Spleen (tissue), 11 donors: ENCODE measurements around the gene TENM3. TPM values are rescaled to one million over a fixed set of nuclear protein-coding genes. Genes with fewer than 3 reads are reported as not detected.

ENCODE experiments used
- DNase-seq: peaks from one replicate; pipeline ENCODE4 v3.0.0-alpha.2; 2020
- H3K27ac ChIP-seq, 8 donors: fragments of 200-600 bp; sonication (generic) in 7 of 8; 1 replicate in 4 of 8; 2 replicates in 4 of 8; pipeline versions ENCODE4 v1.5.0 to v1.8.0; 2016 to 2021; ENCODE audit warnings: inconsistent platforms in 4 of 8, mild to moderate bottlenecking in 4 of 8, moderate library complexity in 1 of 8
- H3K27me3 ChIP-seq, 7 donors: fragments of 200-600 bp; sonication (generic) in 6 of 7; replicated peaks in 1 of 7; 1 replicate in 4 of 7; 2 replicates in 3 of 7; pipeline versions ENCODE4 v1.5.0 to v1.8.0; 2016 to 2021; ENCODE audit warnings: inconsistent platforms in 3 of 7, mild to moderate bottlenecking in 1 of 7
- H3K36me3 ChIP-seq, 6 donors: fragments of 200-600 bp; sonication (generic) in 5 of 6; 1 replicate in 4 of 6; 2 replicates in 2 of 6; pipeline versions ENCODE4 v1.5.0 to v1.8.0; 2016 to 2021; ENCODE audit warnings: inconsistent platforms in 2 of 6
- H3K4me1 ChIP-seq, 6 donors: fragments of 200-600 bp; sonication (generic) in 5 of 6; 1 replicate in 3 of 6; 2 replicates in 3 of 6; pipeline versions ENCODE4 v1.5.0 to v1.8.0; 2016 to 2021; ENCODE audit warnings: inconsistent platforms in 3 of 6
- H3K4me3 ChIP-seq, 8 donors: fragments of 200-600 bp; sonication (generic) in 7 of 8; 1 replicate in 4 of 8; 2 replicates in 4 of 8; pipeline versions ENCODE4 v1.5.0 to v1.8.0; 2016 to 2021; ENCODE audit warnings: inconsistent platforms in 4 of 8, mild to moderate bottlenecking in 4 of 8, moderate library complexity in 2 of 8
- H3K9me3 ChIP-seq, 8 donors: fragments of 200-600 bp; sonication (generic) in 7 of 8; 1 replicate in 4 of 8; 2 replicates in 4 of 8; pipeline versions ENCODE4 v1.5.0 to v1.8.0; 2016 to 2021; ENCODE audit warnings: inconsistent platforms in 4 of 8
- POLR2A ChIP-seq, 3 donors: fragments of 450-650 bp; IDR thresholded peaks; one replicate each; pipeline ENCODE4 v1.5.1; 2017; ENCODE audit warnings: antibody characterized with exemption in 3 of 3, mild to moderate bottlenecking in 1 of 3
- POLR2AphosphoS5 ChIP-seq, 3 donors: sonication (generic); formaldehyde crosslinking; IDR thresholded peaks; one replicate each; pipeline ENCODE4 v1.5.1; 2017; ENCODE audit warnings: antibody characterized with exemption in 3 of 3
- WGBS, 5 donors: extraction: QIAGEN DNeasy Blood & Tissue Kit in 3 of 5; methylation state at CpG; one replicate each; pipeline versions ENCODE4 v1.1.5 to v1.1.7; 2013 to 2018; 5-methylcytosine and 5-hydroxymethylcytosine counted together
- intact Hi-C: fragments of 100-400 bp; cut with DNase I; formaldehyde crosslinking; loops from one replicate; pipeline ENCODE4 v1.15.0; 2023; ENCODE audit warnings: low total_unique reads
- polyA plus RNA-seq, 3 donors: library from polyadenylated mRNA; stranded (reverse); fragments of 200-250 nt; gene quantifications; one replicate each; pipeline ENCODE4 v1.2.1, GENCODE V29; 2013
- total RNA-seq, 7 donors: library from RNA; depleted of rRNA in 3 of 7; stranded (reverse); fragments of >200 nt in 3 of 7; fragmentation: NEBNext Ultra II Directional in 4 of 7; extraction: Animal tissue kit (Norgen Biotek cat#: 25700) in 4 of 7; gene quantifications; one replicate each; pipeline versions ENCODE4 v1.1.0 to v1.2.1, GENCODE V29; 2016 to 2021
- TF ChIP-seq, protein P1 (sequence below), 11 experiments: fragments of 200-600 bp in 7 of 11; fragments of 450-650 bp in 4 of 11; sonication (generic) in 4 of 11; IDR thresholded peaks in 8 of 11; conservative IDR thresholded peaks in 3 of 11; 1 replicate in 7 of 11; 2 replicates in 4 of 11; pipeline versions ENCODE4 v1.4.0 to v1.8.0; 2016 to 2021; ENCODE audit warnings: antibody characterized with exemption in 11 of 11, inconsistent platforms in 4 of 11, mild to moderate bottlenecking in 1 of 11
- donor health status: healthy with polysubstance abuse.
- donor health status: DM: no; HTN: no; CAD: no; lungs with moderate emphysema.
- donor health status: DM: no; HTN: no; CAD: no.
- donor health status: Bipolar disorder and iron deficiency.
- donor health status: healthy.
- donor health status: DM: no; HTN: no; CAD: no.
- donor health status: DM: yes; HTN: yes; CAD: no.

TENM3 gene
- total and polyA plus RNA-seq, 10 donors: 0.37 to 45.6 (median 17.7) TPM

DNA sequence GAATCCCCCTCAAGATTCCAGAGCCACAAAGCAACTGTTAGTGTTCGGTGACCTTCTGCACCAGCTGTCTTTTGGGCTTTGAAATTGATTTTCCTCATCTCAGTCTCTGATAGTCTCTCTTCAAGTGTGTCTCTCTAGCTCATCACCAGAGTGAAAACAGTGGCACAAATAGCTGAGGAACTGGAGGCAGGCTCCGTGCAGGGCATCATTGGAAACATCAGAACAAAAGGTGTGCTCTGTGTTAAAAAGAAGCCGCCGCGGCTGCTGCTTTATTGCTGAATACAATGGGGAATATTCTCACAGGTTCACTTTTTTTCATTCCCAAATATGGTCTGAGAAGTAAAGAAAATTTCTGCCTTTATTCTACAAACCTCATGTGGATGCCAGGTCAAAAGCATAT is 376.5 kb downstream of the TENM3 start:
- intact Hi-C loops: no loop called here
- TF ChIP-seq POLR2A (IDR thresholded peaks at IDR 0.05) (no peak), POLR2AphosphoS5 (IDR thresholded peaks at IDR 0.05) (no peak)
- TF ChIP-seq, protein P1, sequence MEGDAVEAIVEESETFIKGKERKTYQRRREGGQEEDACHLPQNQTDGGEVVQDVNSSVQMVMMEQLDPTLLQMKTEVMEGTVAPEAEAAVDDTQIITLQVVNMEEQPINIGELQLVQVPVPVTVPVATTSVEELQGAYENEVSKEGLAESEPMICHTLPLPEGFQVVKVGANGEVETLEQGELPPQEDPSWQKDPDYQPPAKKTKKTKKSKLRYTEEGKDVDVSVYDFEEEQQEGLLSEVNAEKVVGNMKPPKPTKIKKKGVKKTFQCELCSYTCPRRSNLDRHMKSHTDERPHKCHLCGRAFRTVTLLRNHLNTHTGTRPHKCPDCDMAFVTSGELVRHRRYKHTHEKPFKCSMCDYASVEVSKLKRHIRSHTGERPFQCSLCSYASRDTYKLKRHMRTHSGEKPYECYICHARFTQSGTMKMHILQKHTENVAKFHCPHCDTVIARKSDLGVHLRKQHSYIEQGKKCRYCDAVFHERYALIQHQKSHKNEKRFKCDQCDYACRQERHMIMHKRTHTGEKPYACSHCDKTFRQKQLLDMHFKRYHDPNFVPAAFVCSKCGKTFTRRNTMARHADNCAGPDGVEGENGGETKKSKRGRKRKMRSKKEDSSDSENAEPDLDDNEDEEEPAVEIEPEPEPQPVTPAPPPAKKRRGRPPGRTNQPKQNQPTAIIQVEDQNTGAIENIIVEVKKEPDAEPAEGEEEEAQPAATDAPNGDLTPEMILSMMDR (IDR thresholded peaks at IDR 0.05 in 8 of 11, conservative IDR thresholded peaks at IDR 0.05 in 3 of 11): no peak
- WGBS, 5 donors: 82 to 89% (median 85%) methylated on average over 5 of the region's 5 CpGs
- Histone ChIP-seq H3K36me3 (no peaks in the 10 kb centered on the region), H3K4me3 (no peak overlapping the region), H3K27ac (no peak overlapping the region), H3K9me3 (no peaks in the 10 kb centered on the region), H3K4me1 (no peaks in the 10 kb centered on the region), H3K27me3 (no peaks in the 10 kb centered on the region)
- no peak for DNase-seq

DNA sequence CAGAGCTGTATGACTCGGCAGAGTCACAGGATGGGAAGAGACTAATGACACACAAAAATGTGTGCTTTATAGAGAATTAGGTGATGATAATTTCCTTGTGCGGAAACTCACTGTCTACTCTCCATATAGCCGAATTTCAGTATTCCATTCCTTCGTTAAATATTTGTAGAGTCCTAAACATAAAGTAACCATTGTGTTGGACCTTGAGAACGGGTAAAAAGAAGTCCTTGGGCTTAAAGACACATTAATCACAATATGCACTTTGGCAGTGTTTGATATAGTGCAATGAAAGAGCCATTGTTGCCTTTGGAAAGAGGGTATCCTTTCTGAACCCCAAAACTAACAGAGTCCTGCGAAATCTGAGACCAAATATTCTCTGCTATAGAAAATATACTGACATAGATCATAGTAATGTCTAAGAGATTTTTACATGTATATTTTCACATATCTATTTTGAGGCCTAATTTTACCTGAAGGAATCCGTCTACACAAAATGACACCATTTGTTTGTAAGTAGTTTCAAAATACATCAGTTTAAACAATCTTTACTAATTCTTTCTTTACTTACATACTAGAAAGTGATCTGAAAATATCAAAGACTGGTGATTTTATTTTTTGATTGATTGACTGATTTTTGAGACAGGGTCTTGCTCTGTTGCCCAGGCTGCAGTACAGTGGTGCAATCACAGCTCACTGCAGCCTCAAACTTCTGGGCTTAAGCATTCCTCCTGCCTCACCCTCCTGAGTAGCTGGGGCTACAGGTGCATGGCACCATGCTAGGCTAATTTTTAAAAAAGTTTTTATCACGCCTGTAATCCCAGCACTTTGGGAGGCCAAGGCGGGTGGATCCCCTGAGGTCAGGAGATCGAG is 377.1 kb downstream of the TENM3 start:
- TF ChIP-seq POLR2A (IDR thresholded peaks at IDR 0.05) (no peak), POLR2AphosphoS5 (IDR thresholded peaks at IDR 0.05) (no peak)
- TF ChIP-seq, protein P1 (IDR thresholded peaks at IDR 0.05 in 8 of 11, conservative IDR thresholded peaks at IDR 0.05 in 3 of 11): no peak
- H3K36me3 ChIP-seq: no peaks in the 10 kb centered on the region
- no peaks in the 10 kb centered on the region for H3K27me3 ChIP-seq
- DNase-seq: no peak
- H3K4me1 ChIP-seq: no peaks in the 10 kb centered on the region
- no peak overlapping the region for H3K4me3 ChIP-seq
- WGBS, 5 donors: 82 to 92% (median 86%) methylated on average over 10 of the region's 10 CpGs
- no peaks in the 10 kb centered on the region for H3K9me3 ChIP-seq
- H3K27ac ChIP-seq: no peak overlapping the region
- intact Hi-C loops: no loop called here

DNA sequence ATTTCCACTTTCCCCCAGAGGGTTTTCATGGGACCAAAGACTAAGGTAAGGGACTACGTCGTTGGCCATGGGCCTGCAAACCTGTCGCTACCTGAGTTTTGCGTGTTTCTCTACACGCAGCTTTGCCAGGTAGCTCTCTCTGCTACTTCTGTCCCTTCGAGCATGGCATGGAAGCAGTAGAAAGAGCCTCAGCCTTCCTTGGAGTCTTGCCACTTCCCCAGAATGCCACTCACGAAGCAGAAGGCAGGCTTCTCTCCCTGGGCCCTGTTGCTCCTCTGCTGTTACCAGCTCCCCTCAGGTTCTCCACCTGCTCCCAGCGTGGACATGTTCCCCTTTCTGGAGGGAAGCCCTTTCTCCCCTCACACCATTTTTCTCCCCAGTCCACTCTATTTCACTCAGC is 381.1 kb downstream of the TENM3 start:
- intact Hi-C loops: no loop called here
- H3K4me1 ChIP-seq: no peaks in the 10 kb centered on the region
- TF ChIP-seq POLR2A (IDR thresholded peaks at IDR 0.05) (no peak), POLR2AphosphoS5 (IDR thresholded peaks at IDR 0.05) (no peak)
- TF ChIP-seq, protein P1 (IDR thresholded peaks at IDR 0.05 in 8 of 11, conservative IDR thresholded peaks at IDR 0.05 in 3 of 11): no peak
- H3K9me3 ChIP-seq: no peaks in the 10 kb centered on the region
- H3K27ac ChIP-seq: no peak overlapping the region
- 83 to 92% (median 86%) methylated on average over 8 of the region's 8 CpGs for WGBS, 5 donors
- DNase-seq: no peak
- H3K4me3 ChIP-seq: no peak overlapping the region
- no peaks in the 10 kb centered on the region for H3K36me3 ChIP-seq
- no peaks in the 10 kb centered on the region for H3K27me3 ChIP-seq

DNA sequence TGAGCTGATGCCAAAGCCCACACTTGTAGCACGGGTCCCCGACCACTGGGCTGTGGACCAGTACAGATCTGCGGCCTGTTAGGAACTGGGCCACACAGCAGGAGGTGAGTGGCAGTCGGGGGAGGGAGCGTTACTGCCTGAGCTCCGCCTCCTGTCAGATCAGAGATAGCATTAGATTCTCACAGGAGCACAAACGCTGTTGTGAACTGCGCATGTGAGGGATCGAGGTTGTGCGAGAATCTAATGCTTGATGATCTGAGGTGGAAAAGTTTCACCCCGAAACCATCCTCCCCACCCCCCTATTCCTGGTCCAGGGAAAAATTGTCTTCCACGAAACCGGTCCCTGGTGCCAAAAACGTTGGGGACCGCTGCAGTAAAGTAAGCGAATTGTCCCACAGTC is 382.0 kb downstream of the TENM3 start:
- Histone ChIP-seq H3K4me1 (no peaks in the 10 kb centered on the region), H3K27me3 (no peaks in the 10 kb centered on the region), H3K36me3 (no peaks in the 10 kb centered on the region), H3K9me3 (no peaks in the 10 kb centered on the region), H3K4me3 (no peak overlapping the region), H3K27ac (no peak overlapping the region)
- no peak for DNase-seq
- 86 to 93% (median 90%) methylated on average over 16 of the region's 16 CpGs for WGBS, 5 donors
- TF ChIP-seq POLR2A (IDR thresholded peaks at IDR 0.05): no peak
- TF ChIP-seq, protein P1 (IDR thresholded peaks at IDR 0.05 in 8 of 11, conservative IDR thresholded peaks at IDR 0.05 in 3 of 11): no peak
- no peak for TF ChIP-seq POLR2AphosphoS5 (IDR thresholded peaks at IDR 0.05)
- intact Hi-C loops: no loop called here
